Inflammatory macrophage treated with lipopolysaccharide for 4 hours (primary cell): Measurements from ENCODE around the gene SLC35B1.
"Not testable (repeated sequence)": the region's sequence is repeated elsewhere in the genome, so short reads cannot be mapped to it uniquely, and the experiment has no call there.

Experiments
- DNase-seq: peaks from one replicate; pipeline ENCODE4 v3.0.0-alpha.2; 2020

SLC35B1 gene

GRCh38 chr17:49699966-49700575 is 7.7 kb downstream of the SLC35B1 start:
- no peak for DNase-seq

GRCh38 chr17:49698005-49698404 is 9.8 kb downstream of the SLC35B1 start:
- DNase-seq, result no peak

GRCh38 chr17:49696233-49696761 is 11.5 kb downstream of the SLC35B1 start:
- peak; percentile 91 for DNase-seq

- DNase-seq, result no peak
These were observed 12.0 kb downstream of the SLC35B1 start for GRCh38 chr17:49695698-49696232.

GRCh38 chr17:49694847-49695697 is 12.7 kb downstream of the SLC35B1 start:
- peak; percentile 45 for DNase-seq

GRCh38 chr17:49692751-49693150 is 15.0 kb downstream of the SLC35B1 start:
- DNase-seq, result no peak

- no peak for DNase-seq
These were observed 16.0 kb downstream of the SLC35B1 start for GRCh38 chr17:49691677-49692191.

GRCh38 chr17:49691086-49691676 is 16.6 kb downstream of the SLC35B1 start:
- DNase-seq, result no peak

- DNase-seq, result no peak
These were observed 17.5 kb downstream of the SLC35B1 start for GRCh38 chr17:49690256-49690655.

GRCh38 chr17:49688848-49689247 is 18.9 kb downstream of the SLC35B1 start:
- no peak for DNase-seq

- peak; percentile 36 for DNase-seq
These were observed 19.8 kb downstream of the SLC35B1 start for GRCh38 chr17:49687878-49688491.

GRCh38 chr17:49681106-49681979 is 26.4 kb downstream of the SLC35B1 start:
- DNase-seq, result peak; percentile 31

- DNase-seq, result no peak
These were observed 27.4 kb downstream of the SLC35B1 start for GRCh38 chr17:49680314-49680713.

- peak; percentile 99 for DNase-seq
These were observed 29.6 kb downstream of the SLC35B1 start, which contains the start of gene SPOP for GRCh38 chr17:49677933-49678847. Gene SPOP (minus strand): TSS chr17:49678097. CDS start chr17:49622810, 55,287 bp downstream.

- peak; percentile 95 for DNase-seq
These were observed 30.4 kb downstream of the SLC35B1 start for GRCh38 chr17:49677134-49677932.

- peak; percentile 90 for DNase-seq
These were observed 31.4 kb downstream of the SLC35B1 start for GRCh38 chr17:49676276-49676868.

GRCh38 chr17:49674507-49674906 is 33.3 kb downstream of the SLC35B1 start:
- no peak for DNase-seq

- DNase-seq, result not testable (repeated sequence)
These were observed 34.1 kb downstream of the SLC35B1 start for GRCh38 chr17:49673679-49674078.

GRCh38 chr17:49670641-49671040 is 37.1 kb downstream of the SLC35B1 start:
- DNase-seq, result peak; percentile 43
